Activated CD4-positive, alpha-beta T cell treated with anti-CD3 and anti-CD28 coated beads, Interleukin-2, Interleukin-4, amounts not matched to agents 100 ng/mL and 50 ng/mL, durations not matched to agents 16 hours and 8 hours (primary cell): ENCODE measurements around the gene STOML2.

Experiments used
- DNase-seq: peaks from one replicate; pipeline ENCODE4 v3.0.0-alpha.2; 2020; ENCODE audit warnings: low spot score

Gene STOML2

DNA sequence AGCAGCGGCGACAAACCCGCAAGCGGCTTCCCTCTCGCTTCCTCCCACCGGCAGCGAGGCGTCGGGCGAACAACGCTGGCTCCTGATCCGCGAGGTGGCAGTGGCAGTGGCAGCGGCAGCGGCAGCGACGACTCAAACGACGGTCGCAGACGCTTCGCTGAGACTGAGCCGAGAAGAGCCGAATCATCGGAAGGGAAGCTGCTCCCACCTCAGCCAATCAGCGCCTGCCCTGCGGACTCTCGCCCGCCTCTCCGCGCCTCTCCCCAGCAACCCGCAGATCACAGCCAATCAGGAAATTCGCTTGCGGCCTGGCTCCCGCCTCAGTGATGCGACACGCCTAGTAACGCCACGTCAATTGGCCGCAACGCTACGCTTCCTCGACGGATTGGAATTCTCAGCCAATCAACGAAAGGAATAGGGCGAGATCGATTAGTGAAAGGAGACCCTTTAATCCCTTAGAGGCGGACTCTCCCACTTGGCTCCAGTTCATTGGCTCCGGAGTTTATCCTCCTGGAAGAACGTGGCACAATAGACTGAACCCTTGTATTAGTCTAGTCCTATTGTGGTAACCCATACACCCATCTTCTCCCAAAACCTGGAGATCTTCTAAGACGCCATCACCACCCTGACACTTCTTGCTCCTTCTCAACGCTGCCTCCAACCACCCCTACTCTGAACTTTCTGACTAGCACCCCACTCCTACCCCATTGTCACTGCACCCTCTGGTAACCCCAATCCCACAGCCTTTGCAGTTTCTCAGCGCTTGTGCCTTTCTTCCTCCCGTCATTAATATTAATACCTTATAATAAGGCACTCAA is 30.3 kb downstream of the STOML2 start, which contains the start of gene VCP:
Gene VCP (minus strand): TSS at position 165 of the 818 bp plus-strand sequence. CDS start 272 bp downstream, outside the sequence.
- DNase-seq, result peak; percentile 100

DNA sequence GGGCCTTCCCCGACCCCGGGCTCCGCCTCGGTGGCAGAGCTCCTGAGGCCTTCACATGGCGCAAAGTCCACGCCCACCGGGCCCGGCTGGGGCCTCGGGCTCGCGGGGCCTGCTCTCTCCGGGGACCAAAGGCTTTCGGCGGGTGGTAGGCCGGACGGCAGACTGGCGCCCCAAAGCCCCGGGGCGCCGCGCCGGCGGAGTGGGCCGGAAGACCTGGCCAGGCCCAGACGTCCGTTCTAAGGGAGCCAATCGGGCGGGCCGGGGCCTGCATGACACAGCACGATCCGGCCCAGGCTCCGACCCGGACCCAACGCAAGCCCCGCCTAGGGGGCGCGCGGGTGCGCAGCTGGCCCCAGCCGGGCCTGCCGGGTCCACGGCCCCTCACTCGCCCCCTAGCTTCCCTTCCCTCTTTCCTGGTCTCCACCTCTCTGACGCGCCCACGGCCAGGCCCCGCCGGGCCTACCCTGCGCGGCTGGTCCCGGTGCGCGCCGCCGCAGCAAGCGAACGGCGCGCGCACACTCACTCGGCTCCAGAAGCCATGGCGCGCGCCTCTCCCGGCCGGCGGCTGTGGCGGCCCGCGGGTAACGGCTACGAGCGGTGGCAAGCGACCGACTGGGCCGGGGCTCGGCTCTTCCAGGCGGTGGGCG is 31.0 kb downstream of the STOML2 start:
- DNase-seq, result peak; percentile 83

DNA sequence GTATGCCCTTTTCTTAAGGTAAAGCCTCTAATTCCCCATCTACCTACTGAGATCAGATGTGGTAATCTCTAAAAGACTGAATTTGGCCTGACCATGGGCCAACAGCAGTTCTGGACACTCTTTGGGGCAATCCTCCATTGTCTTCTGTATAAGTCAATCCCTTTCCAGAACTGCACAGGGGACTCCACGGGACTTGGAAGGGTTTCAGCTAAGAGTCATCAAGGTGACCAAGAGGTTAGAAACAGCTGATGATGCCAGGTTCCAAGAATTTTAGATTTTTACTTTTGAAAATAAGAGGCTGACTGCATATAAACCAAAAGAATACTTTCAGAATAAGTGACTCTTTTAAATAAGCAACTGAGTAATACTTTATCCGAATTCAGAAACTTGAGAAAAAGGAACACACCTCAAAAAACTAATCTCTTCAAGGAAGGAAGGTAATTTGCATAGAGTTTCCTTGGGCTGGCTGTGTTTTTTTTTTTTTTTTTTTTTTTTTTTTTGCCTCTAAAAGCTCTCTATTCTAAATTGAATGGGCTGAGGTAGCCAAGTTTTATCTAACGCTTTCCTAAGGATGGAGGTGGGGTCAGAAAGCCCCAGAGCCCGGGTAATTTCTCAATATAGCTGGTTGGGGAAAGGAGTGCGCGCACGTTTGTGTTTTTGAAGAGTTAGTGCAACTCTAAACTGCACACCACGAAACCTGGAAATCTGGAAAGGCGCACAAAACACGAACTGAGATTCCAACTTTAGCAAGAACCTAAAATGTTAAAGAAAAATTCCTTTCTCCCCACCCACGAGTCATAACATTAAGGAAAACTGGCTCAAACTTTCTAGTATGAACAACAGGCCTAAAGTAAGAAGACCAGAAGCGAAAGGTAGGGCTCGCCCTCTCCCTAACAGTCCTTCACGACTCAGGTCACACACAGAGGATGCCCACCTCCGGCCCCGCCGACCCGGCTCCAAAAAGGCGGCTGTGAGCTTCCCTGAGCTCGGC is 31.8 kb downstream of the STOML2 start:
- DNase-seq, result no peak

DNA sequence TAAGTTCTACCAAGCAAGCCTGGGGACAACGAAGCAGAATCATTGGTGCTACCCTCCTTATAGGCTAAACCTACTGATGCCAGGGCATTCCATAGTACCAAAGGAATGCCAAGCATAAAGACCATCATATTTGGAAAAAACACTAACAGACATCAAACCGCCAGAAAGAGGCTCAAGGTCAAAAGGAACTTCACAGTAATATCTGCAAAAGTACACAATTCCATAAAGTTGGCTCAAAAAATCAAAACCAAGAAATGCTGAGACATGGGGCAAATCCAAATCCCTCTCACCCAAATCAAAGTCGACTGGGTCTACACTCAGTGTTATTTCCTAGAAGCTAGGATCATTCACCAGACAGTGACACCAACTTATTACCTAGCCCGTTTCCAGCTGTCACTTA is 33.9 kb downstream of the STOML2 start:
- no peak for DNase-seq

DNA sequence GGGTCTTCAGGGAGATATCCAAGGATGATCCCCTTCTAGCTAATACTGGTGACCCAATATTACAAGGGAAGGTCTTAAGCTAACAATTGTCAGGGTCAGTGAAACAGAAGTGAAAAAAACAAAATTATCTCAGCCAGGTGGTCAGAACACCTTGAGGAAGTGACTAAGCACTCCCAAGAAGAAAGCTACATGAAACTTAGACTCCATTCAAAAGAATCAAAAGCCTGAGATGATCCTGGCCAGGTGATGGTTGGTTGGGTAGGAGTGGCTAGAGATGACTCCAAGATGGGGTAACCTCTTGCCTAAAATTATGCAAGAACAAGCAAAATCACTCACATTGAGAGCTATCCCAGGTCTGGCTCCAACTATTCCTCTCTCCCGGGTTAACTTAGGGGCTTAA is 35.9 kb downstream of the STOML2 start:
- no peak for DNase-seq

DNA sequence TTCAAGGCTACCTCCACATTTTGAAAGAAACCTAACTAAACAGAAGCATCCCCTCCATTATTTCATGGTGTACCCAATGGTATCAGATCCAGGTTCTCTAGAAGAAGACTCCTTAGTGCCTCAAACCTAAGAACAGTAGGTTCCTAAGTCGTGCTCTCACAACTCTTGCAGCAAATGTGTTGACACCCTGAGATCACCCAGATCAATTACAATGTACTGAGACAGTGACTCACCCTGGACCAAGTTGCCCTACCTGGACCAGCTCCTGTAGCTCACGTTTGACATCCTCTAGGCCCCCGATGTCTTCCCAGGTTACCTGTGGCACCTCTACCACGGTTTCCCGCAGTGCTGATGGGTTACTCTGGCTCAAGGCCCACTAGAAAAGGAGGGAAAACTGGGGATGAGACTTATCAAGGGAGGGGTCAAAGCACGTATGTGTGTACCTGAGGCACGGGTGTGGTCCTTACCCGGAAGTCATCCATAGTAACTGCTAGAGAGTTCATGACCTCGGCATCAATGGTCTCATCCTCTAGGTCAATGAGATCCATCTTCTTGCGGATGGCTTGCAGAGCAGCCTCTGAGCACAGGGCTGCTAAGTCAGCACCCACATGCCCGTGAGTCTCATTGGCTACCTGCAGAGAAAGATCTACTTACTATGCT is 42.3 kb downstream of the STOML2 start:
- DNase-seq, result no peak

DNA sequence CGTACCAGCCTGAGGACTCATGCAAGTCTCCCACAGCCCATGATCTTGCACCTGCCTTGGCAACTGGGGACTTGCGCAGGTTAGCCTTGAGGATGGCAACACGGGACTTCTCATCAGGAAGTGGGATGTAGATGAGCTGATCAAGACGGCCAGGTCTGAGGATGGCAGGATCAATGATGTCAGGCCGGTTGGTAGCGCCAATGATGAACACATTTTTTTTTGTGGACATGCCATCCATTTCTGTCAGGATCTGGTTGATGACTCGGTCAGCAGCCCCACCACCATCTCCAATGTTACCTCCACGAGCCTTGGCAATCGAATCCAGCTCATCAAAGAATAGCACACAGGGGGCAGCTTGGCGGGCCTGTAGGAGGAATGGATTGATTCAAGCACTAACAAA is 43.5 kb downstream of the STOML2 start:
- DNase-seq, result no peak

DNA sequence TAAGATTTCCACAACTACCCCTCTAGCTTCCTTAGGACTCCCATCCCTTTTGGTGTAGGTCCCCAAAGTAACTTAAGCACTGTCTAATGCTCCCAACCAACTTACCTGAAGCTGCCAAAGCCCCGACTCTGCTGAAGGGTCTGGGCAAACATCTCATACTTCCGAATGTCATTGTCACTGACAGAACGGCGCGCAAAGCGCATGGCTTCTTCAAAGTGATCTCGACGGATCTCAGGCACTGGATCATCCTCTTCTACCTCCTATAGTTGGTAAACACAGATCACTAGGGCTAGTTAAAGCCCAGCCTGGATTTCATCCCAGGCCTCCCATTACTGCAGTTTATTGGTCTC is 45.7 kb downstream of the STOML2 start:
- DNase-seq, result no peak

DNA sequence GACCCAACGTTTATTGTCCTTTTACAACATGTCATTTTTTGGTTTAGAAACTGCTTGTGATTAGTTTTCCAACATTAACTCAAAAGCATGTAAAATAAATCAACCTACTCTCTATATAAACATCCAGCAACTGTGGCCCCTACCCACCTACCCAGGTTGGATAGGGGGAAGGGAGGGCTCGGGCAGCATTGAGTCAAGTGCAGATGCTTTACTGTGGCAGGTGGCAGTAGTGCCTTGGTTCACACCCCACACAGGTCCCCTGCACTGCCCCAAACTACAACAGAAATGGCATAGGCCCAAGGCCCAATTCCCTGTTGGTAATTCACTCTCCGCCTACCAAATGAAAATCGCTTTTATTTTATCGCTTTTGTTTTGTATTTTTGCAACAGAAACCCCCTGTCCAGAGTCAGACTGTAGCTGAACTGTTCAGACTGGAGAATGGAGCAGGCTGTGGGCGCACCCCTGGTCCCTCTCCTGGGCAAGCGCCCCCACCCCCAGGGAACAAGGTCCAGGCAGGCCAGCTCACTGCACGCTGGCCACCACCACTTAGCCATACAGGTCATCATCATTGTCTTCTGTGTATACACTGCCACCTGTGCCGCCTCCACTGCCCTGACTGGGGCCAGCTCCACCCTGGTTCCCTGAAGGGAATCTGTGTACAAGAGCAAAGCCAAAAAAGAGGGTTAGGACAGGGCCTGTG is 46.2 kb downstream of the STOML2 start:
- no peak for DNase-seq

DNA sequence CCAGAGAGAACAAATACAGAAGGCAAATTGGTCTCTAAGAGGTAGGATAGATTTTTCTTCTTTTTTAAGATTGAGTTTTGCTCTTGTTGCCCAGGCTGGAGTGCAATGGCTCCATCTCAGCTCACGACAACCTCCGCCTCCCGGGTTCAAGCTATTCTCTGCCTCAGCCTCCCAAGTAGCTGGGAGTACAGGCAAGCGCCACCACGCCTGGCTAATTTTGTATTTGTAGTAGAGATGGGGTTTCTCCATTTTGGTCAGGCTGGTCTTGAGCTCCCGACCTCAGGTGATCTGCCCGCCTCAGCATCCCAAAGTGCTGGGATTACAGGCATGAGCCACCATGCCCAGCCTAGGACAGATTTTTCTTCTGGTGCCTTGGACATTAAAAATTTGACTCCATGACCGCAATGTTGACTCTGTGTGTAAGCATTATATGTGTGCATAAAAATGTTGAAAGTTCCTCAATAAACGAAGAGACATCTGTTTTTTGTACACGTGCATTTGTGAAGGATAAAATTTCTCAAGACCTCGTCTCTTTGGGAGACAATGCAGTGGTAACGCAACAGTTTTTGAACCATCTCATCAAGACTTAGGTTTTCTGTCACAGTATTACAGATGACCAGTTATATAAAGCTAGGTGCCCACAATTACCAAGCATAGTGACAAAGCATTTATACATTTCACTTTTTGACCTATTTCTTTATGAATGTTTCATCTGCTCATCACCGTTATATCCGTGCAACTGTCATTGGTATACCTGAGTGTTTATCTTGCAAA is 47.9 kb downstream of the STOML2 start:
- no peak for DNase-seq

DNA sequence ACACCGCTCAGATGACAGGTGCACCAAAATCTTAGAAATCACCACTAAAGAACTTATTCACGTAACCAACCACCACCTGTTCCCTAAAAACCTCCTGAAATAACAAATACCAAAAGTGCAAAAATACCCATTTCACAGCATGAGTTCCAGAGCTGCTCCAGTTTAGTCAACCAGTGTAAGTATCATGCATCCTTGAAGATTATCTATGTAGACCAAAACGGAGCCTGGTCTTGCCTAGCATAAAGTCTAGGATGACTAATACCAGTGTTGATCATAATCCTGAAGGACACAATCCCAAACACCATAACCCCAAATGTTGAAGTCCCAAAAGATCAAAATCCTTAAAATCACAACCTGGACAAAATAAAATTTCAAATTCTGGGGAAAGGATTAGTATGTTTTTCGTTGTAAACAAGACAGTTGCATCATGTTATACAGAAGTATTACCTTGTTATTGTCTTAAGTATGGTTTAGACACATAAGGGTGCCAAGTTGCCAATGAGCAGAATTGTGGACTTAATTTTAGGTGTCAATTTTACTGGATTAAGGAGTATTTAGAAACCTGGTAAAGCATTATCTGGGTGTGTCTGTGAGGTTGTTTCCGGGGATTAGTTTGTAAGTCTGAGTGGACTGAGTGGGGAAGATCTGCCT is 48.6 kb downstream of the STOML2 start:
- no peak for DNase-seq

DNA sequence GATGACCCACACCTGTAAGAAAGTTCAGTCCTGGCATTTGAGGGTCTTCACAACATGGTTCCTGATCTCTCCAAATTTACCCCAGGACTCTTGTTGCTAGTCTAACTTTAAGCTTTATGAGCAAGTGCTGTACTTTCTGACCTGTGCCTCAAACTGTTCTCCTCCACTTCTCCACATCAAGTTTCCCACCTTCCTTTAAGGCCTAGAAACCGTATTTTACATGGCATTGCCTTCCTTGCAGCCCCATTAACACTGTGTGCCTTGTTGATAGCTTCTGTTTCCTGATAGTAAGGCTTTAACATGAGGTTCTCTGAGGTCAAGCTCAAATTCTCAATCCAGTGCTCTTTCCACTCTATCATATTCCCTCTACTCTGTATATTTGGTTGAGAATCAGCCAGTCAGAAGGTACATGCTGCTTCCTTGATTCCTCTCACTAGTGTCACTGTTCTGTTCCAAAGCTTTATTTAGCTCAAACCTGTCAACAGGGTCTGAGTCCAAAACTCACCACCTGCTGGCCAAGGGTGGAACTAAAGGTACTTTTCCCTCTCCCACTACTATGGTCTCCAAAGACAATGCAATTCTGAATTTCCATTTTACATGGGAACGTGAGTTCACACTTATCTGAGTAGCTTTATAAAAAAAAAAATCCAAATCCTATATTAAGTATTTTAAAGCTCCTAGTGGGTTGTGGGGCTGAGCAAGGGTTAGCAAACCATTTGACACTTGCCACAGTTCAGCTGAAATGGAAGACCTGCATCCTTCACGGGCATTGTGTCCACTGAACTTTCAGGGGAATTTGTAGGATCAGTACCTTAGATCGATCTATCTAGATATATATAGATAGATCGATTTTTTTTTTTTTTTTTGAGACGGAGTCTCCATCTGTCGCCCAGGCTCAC is 51.6 kb downstream of the STOML2 start:
- peak; percentile 33 for DNase-seq
